ENCODE results near the gene PSMD5. TPM values are rescaled to one million over a fixed set of nuclear protein-coding genes. Genes with fewer than 3 reads are reported as not detected.
"Not testable (repeated sequence)": the region's sequence is repeated elsewhere in the genome, so short reads cannot be mapped to it uniquely, and the experiment has no call there.

PSMD5 gene
- total and polyA plus RNA-seq, 2 donors from 2014 or later = 17.1 to 38.3 TPM

GRCh38 chr9:120807607-120808379 is 34.9 kb downstream of the PSMD5 start:
- intact Hi-C loops (cut with DNase I) = no loop called here
- no peak for FAIRE-seq

GRCh38 chr9:120804784-120805363 is 37.8 kb downstream of the PSMD5 start:
- H3K4me1 ChIP-seq (ENCODE audit: control insufficient read depth in 2 of 3, insufficient read depth in 2 of 3, low read depth in 1 of 3, low read length in 3 of 3); intact Hi-C loops (cut with DNase I); H3K9ac ChIP-seq (ENCODE audit: low read length in 3 of 3); H3K27me3 ChIP-seq (ENCODE audit: control insufficient read depth, insufficient read depth, low read length); H3K36me3 ChIP-seq (ENCODE audit: control insufficient read depth in 2 of 3, insufficient read depth in 3 of 3, low read length in 3 of 3); FAIRE-seq; H3K27ac ChIP-seq (ENCODE audit: low read depth in 2 of 2, low read length in 2 of 2); DNase-seq; H3K4me3 ChIP-seq (ENCODE audit: low read length in 3 of 3): not testable (repeated sequence)
- H3K9me3 ChIP-seq (ENCODE audit: control insufficient read depth in 2 of 3, insufficient read depth in 1 of 3, low read length in 3 of 3) = peaks cover 0 to 14% (median 4%) of the 10 kb centered on the region in 3 donors

More at GRCh38 chr9:120807607-120808379, 34.9 kb downstream of the PSMD5 start:
- Histone ChIP-seq H3K27ac (ENCODE audit: low read depth in 2 of 2, low read length in 2 of 2) (no peak overlapping the region), H3K36me3 (ENCODE audit: control insufficient read depth in 2 of 3, insufficient read depth in 3 of 3, low read length in 3 of 3) (no peaks in the 10 kb centered on the region), H3K9ac (ENCODE audit: low read length in 3 of 3) (no peak overlapping the region), H3K4me1 (ENCODE audit: control insufficient read depth in 2 of 3, insufficient read depth in 2 of 3, low read depth in 1 of 3, low read length in 3 of 3) (no peaks in the 10 kb centered on the region), H3K27me3 (ENCODE audit: control insufficient read depth, insufficient read depth, low read length) (no peaks in the 10 kb centered on the region), H3K9me3 (ENCODE audit: control insufficient read depth in 2 of 3, insufficient read depth in 1 of 3, low read length in 3 of 3) (peaks cover 0 to 14% (median 4%) of the 10 kb centered on the region in 3 donors), H3K4me3 (ENCODE audit: low read length in 3 of 3) (no peak overlapping the region)
- no peak for DNase-seq
- TF ChIP-seq CTCF (IDR thresholded peaks at IDR 0.05; ENCODE audit: borderline replicate concordance, extremely low read depth, insufficient read depth) = no peak

GRCh38 chr9:120801441-120801840 is 41.3 kb downstream of the PSMD5 start:
- TF ChIP-seq CTCF (IDR thresholded peaks at IDR 0.05; ENCODE audit: borderline replicate concordance, extremely low read depth, insufficient read depth) = no peak
- H3K4me3 ChIP-seq (ENCODE audit: low read length in 3 of 3) = no peak overlapping the region
- H3K27ac ChIP-seq (ENCODE audit: low read depth in 2 of 2, low read length in 2 of 2) = no peak overlapping the region
- H3K9ac ChIP-seq (ENCODE audit: low read length in 3 of 3) = no peak overlapping the region
- FAIRE-seq (no peak), DNase-seq (no peak)
- H3K9me3 ChIP-seq (ENCODE audit: control insufficient read depth in 2 of 3, insufficient read depth in 1 of 3, low read length in 3 of 3) = peaks cover 0 to 6% (median 0%) of the 10 kb centered on the region in 3 donors
- H3K4me1 ChIP-seq (ENCODE audit: control insufficient read depth in 2 of 3, insufficient read depth in 2 of 3, low read depth in 1 of 3, low read length in 3 of 3) = no peaks in the 10 kb centered on the region
- H3K36me3 ChIP-seq (ENCODE audit: control insufficient read depth in 2 of 3, insufficient read depth in 3 of 3, low read length in 3 of 3) = no peaks in the 10 kb centered on the region
- intact Hi-C loops (cut with DNase I) = no loop called here
- no peaks in the 10 kb centered on the region for H3K27me3 ChIP-seq (ENCODE audit: control insufficient read depth, insufficient read depth, low read length)

Data from kidney (tissue), 14 donors.